Esophagus muscularis mucosa (tissue), 3 donors: Measurements from ENCODE around the gene PDE3A.
"Not testable (repeated sequence)": the region's sequence is repeated elsewhere in the genome, so short reads cannot be mapped to it uniquely, and the experiment has no call there.

Experiments used
- EP300 ChIP-seq: sonication (generic); formaldehyde crosslinking; IDR thresholded peaks from one replicate; pipeline ENCODE4 v1.6.1; 2017; ENCODE audit warnings: antibody characterized with exemption
- TF ChIP-seq, protein P1 (sequence below), 3 experiments: fragments of 200-600 bp in 2 of 3; fragments of 450-650 bp in 1 of 3; sonication (generic) in 2 of 3; IDR thresholded peaks; one replicate each; pipeline ENCODE4 v1.5.1; 2017 to 2019; ENCODE audit warnings: antibody characterized with exemption in 3 of 3, mild to moderate bottlenecking in 2 of 3, moderate library complexity in 1 of 3

GRCh38 chr12:20384836-20385235 is 16.5 kb downstream of the PDE3A start:
- not testable (repeated sequence) for TF ChIP-seq EP300
- TF ChIP-seq, protein P1, sequence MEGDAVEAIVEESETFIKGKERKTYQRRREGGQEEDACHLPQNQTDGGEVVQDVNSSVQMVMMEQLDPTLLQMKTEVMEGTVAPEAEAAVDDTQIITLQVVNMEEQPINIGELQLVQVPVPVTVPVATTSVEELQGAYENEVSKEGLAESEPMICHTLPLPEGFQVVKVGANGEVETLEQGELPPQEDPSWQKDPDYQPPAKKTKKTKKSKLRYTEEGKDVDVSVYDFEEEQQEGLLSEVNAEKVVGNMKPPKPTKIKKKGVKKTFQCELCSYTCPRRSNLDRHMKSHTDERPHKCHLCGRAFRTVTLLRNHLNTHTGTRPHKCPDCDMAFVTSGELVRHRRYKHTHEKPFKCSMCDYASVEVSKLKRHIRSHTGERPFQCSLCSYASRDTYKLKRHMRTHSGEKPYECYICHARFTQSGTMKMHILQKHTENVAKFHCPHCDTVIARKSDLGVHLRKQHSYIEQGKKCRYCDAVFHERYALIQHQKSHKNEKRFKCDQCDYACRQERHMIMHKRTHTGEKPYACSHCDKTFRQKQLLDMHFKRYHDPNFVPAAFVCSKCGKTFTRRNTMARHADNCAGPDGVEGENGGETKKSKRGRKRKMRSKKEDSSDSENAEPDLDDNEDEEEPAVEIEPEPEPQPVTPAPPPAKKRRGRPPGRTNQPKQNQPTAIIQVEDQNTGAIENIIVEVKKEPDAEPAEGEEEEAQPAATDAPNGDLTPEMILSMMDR (IDR thresholded peaks at IDR 0.05), result not testable (repeated sequence)
